ENCODE measurements around the gene THNSL1.
A peak's percentile ranks its signal among the peaks of the same experiment; 100 is the strongest.
"Not testable (repeated sequence)": the region's sequence is repeated elsewhere in the genome, so short reads cannot be mapped to it uniquely, and the experiment has no call there.

THNSL1 gene, protein sequence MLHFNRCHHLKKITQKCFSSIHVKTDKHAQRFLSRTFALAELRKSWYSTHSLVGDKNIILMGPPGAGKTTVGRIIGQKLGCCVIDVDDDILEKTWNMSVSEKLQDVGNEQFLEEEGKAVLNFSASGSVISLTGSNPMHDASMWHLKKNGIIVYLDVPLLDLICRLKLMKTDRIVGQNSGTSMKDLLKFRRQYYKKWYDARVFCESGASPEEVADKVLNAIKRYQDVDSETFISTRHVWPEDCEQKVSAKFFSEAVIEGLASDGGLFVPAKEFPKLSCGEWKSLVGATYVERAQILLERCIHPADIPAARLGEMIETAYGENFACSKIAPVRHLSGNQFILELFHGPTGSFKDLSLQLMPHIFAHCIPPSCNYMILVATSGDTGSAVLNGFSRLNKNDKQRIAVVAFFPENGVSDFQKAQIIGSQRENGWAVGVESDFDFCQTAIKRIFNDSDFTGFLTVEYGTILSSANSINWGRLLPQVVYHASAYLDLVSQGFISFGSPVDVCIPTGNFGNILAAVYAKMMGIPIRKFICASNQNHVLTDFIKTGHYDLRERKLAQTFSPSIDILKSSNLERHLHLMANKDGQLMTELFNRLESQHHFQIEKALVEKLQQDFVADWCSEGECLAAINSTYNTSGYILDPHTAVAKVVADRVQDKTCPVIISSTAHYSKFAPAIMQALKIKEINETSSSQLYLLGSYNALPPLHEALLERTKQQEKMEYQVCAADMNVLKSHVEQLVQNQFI

DNA sequence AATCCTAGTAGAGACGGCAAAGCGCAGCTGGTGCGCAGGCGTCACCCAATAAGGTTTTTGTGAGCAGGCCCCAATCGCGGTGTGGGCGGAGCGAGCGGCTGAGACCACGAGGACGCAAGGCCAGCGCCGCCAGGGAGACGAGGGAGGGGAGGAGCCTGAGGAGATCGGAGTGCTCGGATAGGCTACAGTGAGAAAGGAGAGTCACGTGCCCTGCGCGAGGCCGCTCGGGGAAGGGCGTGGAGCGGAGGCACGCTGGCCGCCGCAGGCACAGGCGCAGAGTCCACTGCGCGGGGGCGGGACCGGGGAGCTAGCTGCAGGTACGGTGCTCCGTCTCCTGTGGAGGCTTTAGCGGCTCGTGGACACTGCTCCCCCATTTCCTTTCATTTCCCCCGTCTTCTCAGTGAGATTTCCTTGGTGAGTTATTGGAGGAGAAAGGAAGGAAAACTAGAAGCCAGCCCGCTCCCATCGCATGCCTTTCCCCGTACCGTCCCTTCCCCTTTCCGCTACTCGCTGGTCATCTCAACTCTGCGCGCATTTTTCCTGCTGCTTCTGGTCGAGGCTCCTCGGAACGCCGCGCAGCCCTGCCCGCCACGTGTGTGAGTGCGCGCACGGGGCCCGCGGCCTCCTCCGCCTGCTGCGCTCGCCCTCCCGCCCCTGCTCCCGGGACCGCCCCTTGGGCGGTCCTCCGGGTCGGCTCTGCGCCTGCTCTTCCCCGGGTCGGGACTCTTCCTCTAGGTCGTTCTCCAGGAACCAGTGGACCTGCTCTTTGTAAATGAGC is at the start of gene THNSL1:
TSS of gene THNSL1 (plus strand) at position 237 of the 778 bp plus-strand sequence. CDS start 6,612 bp downstream, outside the sequence.
- DNase-seq = peak; percentile 96

DNA sequence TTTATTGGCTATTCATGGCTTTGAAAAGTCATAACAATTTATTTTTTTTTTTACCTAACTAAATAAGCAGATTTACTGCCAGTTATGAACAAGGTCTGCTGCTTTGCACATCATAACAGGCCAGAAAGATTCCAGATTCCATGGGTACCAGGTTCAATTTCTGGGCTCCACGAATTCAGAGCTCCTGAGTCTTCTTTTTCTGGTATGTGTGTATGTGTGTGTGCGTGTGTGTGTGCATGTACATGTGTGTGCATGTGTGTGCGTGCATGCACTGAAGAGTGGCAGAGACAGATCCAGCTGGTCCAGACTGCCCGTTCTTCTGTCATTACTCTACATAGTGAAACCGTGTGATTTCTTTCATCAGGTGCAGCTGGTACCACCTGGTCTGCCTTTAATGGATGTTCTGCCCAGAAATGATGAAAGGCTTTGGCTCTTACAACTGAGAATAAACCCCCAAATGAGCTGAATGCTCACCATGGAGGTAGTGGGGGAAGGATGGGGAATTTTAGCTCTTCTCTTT is 49.4 kb upstream of the THNSL1 start:
- DNase-seq = no peak

DNA sequence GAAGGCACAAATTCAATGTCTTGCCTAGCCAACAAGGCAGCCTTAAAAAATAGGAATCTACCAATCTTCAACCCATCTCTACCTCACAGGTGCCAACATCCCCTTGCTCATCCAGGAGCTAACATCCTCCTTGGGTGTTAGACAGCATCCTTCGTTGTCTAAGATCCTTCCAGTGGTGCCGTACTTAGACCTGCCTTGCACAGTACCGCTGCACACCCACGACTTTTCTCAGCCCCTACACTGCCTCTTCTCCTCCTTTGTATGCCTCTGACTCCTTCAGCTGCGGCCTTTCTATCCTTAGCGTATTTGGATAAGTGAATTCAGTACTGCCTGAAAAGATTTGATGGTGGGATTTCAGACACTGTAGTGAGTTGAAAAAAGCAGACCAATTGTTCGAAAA is 48.1 kb upstream of the THNSL1 start:
- no peak for DNase-seq

DNA sequence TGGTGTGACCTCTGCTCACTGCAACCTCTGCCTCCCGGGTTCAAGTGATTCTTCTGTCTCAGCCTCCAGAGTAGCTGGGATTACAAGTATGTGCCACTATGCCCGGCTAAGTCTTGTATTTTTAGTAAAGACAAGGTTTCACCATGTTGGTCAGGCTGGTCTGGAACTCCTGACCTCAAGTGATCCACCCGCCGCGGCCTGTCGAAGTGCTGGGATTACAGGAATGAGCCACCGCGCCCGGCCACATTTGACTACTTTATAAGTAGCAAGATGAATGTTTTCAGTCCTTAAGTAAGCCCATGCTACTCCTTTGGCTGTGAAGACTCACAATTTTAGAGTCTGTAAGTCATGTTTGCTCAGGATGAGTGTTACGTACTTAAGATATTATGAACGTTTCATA is 47.5 kb upstream of the THNSL1 start:
- not testable (repeated sequence) for DNase-seq

DNA sequence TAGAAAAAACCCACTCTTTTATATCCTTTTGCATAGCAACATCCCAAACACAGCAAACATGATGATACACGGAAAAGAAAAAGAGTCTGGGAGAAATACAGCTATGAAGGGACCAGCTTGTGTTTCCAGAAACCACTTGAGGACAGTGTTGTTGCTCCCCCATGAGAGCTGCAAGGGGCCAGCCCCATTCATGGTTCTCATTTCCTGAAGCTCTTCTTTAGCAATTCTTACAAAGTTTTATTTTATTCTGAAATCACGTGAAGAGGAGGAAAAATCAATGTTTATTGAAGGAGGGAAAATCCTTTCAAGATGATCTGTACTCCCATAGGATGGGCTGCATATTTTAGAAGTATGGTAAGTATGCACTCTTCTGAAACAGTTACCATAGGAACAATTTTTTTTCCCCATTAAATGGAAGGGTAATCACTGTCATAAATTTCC is 46.6 kb upstream of the THNSL1 start:
- no peak for DNase-seq

DNA sequence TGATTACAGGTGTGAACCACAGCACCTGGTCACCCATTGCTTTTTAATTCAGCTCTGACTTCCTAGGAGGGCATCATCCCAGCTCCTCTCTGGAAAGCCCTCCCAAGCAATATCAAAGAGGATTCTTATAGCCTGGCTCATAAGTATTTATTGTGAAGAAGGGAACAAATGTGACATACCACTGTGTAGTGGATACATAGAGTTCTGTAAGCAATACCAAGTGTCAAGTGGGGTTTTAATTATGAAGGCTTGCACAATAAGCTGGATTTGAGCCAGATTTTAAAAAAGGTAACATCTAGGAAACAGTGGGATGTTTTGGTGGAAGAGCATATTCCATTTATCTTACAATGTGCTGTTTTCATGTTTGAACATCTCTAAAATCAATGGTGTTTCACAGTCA is 45.0 kb upstream of the THNSL1 start:
- no peak for DNase-seq

DNA sequence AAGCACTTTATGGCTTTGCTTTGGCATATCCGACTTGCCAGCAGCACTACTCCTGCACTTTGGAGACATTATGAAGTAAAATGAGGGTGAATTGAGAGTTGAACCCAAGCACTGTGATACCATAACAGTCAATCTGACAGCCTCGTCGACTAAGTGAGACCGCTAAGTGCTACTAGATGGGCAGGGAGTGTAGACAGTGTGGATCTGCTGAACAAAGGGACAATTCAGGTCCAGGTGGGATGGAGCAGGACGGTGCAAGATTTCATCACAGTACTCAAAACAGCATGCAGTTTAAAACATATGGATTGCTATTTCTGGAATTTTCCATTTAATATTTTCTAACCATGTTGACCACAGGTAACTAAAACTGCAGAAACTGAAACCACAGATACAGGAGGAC is 43.2 kb upstream of the THNSL1 start:
- DNase-seq = no peak

DNA sequence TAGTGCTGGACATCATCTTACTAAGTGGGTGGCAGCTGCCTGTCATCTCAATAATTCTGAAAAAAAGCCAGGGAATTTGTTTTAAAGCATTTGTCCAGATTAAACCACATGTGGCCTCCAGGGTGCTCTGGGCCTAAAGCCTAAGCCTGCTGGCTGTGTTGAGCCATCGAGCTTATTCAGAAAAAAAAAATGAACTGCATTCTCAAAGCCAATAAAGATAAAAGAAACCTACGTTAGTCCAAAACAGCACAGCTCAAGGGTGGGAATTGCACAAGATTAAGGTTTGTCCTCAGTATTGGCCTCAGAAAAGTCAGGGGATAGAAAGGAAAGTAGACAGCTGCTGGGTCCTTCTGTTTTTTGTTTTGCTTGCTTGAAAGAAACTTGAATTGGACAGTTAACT is 41.4 kb upstream of the THNSL1 start:
- no peak for DNase-seq

DNA sequence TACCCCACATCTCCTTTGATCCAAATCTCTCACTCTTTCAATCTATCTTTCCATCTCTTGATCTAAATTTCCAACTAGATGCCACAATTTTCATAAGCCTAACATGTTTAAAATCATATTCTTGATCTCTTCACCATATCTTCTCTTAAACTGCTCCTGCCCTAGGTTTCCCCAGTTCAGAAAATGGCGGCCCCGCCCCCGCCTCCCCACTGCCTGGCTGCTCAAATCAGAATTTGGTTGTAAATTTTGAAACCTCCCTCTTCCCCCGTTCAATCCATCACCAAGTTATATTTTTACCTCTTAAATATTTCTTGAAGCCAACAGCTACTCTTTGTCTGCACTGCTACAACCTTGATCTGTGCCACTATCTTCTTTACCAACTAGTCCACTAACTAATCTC is 36.7 kb upstream of the THNSL1 start:
- DNase-seq = no peak

DNA sequence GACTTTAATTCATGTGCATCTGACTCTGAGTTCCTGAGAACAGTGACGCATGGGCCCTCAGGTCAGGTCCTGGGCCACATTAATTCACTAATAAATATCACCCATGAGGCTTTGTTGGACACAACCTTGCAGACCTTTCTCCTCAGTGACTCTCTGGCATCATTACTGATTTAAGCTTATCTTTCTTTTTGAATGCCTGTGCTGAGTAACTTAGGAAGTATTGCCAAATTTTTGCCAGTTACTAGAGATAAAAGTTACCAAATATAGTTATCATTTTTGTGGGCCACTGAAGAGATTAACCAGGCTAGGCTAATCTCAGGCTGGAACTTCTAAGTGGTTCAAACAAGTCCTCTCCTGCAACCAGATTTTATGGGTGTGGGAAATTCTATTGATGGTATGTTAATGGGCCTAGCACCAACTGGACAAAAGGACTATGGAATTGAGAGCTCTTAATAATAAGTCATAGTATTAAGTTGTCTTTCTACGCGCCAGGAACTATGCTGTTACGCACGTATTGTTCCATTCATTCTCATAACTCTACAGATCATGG is 35.2 kb upstream of the THNSL1 start:
- no peak for DNase-seq

DNA sequence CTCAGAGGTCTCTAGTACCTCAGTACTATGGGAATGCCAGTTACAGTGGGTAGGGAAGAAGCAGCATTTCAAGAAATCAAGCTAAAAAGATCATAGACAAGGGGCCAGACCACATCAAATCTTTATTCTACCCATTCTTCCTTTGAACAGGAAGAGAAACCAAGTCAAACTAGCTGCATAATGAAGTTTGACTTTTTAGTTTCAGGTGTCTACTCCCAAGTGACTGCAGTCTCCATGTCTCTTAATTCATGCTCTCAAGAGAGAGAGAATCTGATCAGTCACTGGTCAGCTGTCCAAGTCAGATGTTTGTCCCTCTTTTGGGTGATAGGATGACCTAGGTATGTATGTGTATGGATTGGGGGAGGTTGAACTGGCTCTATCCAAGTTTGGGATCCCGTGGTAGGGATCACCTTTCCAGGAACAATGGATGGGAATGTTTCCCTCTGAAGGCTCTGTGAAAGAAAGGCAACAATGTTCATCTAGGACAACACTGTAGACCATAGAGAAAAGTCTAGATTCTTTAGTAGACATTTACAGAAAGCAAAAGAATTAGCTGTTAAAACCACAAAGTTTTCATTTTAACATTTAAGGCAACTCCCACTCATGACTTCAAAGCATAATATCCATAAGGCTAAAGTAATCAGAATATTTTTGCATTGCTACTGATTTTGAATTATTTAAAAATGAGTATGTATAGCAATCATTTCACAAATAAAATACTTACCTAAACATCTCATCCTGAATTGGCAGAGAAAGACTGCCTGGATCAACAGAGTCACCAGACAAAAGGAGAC is 33.9 kb upstream of the THNSL1 start:
- no peak for DNase-seq

DNA sequence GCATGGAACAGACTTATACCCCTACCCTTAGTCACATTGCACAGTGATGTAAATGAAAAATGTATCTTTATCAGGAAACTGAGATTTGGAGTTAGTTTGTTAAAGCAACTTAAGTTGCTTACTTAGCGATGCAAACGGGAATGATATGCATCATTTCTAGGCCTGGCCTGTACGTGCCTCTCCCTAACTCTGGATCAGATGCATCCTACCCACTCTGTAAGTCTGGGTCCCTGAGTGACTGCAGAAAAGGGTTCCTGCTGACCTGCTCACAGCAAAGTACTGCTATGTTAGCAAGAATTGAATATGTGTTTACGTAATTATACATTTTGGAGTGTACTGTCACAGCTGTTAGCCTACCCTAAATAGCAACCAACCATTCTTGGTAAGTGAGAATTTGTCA is 33.3 kb upstream of the THNSL1 start:
- no peak for DNase-seq

DNA sequence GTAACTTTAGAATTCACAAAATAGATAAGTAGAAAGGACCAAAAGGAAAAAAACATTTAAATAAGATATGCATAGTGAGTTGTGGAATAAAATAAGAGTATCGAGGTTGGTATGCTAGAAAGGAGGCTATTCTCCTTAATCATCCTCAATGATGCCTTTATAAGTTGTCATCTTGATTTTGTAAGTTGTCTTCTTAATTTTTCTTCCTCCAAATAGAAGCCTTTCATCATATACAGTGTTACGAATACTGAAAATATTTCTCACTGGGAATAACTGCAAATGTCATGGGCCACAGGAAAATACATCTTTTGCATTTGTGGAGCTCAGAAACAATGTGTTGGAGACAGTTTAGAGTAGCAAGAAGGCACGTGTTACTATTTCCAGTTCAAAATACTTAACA is 32.5 kb upstream of the THNSL1 start:
- no peak for DNase-seq

DNA sequence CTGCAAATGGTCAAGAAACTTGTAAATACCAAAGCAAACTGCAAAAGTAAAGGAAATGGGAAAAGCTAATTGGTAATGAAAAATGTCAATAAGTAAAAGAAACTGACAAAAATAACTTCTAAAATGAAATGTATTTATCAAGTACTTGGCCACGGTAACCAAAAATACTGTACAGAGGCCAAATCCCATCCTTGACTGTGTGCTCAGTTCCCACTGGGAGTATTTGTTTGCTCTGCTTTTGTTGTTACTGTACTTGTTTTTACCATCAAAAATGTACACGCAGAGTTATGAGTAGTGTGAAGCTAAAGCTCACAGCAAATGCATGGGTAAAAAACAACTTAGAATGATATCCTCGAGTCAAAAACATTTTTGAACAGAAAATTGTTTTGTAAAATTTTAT is 31.5 kb upstream of the THNSL1 start:
- no peak for DNase-seq

DNA sequence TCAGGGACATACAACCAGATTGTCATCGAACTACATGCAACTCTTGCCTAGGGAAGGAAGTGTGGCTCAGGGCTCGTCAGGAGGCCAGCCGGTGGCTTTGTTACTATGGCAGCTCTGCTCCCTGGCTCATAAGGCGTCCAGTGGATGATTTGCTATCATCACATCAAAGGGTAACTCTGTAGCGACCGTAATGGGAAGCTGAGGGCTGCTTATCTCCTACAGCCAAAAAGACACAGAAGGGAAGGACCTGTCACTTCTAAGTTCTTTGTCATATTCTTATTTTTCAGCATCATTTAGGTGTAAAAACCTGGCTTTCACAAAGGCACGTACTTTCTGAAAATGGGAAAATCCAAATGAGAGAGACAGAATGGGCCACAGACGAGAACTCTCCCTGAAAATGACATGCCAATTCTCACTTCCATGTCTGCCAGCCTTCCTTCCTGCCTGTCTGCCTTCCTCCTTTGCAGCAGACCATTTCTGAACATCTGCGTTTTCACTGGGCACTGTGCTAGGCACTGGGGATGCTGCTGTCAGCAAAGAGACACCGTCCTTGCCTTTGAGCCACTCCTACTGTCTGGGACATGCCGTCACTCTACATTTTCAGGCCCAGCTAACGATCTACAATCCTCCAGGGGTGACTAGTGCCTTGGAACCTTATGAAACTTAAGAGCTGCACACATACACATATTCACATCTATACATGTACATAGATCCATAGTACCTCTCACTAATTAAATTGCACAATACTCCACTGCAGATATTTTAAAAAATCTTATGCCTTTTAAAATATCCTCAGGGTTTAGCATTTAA is 27.4 kb upstream of the THNSL1 start:
- DNase-seq = no peak

DNA sequence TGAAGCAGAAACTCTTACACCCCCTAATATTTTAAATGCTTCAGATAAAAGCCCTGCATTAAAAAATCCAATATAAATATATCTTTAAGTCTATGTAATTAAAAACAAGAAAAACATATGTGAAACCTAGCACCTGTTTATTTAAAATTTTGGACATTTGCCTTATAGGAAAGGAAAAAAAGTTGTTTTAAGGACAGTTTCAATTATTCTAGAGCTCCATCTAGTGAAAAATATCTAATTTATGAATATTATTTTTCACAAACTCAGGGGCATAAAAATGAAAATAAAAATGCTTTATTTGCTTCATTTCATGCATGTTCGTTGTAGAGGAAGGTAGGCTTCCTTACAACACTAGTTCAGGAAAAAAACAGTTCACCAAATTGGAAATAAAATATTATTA is 26.5 kb upstream of the THNSL1 start:
- no peak for DNase-seq

DNA sequence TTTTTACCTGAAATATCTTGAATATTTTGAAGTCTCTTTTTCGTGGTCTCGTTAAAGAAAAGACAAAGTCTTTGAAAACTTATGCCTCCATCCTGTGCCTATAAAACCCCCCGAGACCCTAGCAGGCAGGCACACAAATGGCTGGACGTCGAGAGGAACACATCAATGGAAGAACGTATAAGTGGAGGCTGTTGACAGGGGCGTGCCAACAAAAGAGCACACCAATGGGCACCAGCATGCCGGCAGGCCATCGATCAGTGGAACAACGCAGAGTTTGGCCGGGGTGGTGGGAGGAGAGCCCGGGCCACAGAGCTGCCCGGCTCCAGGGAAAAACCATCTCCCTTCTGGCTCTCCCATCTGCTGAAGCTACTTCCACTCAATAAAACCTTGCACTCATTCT is 25.1 kb upstream of the THNSL1 start:
- DNase-seq = no peak

DNA sequence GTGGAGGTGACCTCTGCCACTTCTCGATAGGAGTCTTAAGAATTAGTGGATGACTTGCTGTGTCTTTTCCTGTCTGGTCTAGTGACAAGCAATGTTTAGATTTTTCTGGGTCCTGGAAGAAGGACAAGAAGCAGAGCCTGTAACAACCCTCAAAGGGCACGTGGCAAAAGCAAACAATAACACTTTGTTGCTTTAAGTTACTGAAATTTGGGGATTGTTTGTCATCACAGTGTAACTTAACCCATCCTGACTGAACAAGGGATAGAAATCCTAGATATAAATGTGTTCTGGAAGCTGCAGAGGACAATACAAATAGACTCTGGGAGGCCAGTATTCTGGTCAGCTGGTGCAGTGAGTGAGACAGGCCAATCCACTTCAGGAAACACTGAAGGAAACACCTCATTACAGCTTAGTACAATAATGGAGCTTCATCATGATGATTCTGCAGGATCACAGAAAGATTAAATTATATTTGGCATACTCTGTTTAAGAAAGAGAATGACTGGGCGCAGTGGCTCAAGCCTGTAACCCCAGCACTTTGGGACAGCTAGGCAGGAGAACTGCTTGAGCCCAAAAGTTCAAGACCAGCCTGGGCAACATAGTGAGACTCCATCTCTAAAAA is 23.8 kb upstream of the THNSL1 start:
- no peak for DNase-seq

DNA sequence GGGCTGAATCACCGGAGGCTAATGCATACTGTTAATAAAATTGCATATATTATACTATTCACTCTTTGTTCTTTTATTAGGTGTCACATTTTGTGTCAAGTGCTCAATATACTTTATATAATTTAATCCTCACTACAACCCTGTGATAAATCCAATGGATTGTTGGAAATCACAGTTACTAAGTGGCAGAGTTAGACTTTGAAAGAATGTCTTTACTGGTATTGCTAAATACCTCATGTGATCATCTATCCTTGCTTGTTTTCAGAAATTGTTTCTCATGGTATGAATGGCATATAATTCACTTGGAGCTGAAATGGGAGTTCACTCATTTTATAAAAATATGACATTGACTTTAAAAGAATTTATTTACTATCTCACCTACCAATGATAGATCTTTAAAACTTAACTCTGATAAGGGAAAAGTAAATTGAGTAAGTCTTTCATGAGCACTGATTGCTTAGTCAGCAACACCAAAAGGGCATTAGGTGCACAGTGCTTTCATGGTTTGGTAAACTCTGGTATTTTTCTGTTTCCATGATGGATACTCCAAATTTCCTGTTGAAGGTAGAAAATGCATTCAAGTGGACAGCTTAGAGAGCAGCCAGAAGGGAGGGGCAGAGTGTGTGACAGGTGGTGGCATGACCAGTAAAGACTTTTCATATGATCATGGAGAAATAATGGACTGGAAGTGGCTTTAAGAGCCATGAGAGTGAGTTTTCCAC is 23.0 kb upstream of the THNSL1 start:
- DNase-seq = no peak

DNA sequence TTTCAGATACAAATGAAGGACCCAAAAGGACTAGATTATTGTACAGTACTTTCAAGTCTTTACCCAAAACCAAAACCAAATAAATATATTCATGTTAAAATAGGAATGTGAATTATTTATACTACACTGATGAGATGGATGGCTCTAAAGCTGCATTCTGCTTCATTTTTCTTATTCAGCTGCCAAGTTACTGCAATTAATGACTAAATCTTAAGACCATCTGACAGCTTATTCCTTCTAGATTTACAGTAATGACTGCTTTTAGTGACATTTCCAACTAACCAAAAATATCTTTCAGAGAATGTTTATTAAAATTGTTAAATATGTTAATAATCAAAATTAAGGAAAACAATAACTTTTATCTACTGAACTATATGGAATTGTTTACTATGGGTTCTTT is 21.3 kb upstream of the THNSL1 start:
- DNase-seq = no peak
